Measurements from ENCODE around the gene DAZAP1.

DAZAP1 gene

GRCh38 chr19:1447504-1447903, 40.1 kb downstream of the DAZAP1 start:
- no peak for TF ChIP-seq CTCF (IDR thresholded peaks at IDR 0.05)
- no peak for TF ChIP-seq ZFX (IDR thresholded peaks at IDR 0.05; ENCODE audit: borderline replicate concordance)
- H3K27ac ChIP-seq = no peak overlapping the region

GRCh38 chr19:1447944-1448343, 40.6 kb downstream of the DAZAP1 start:
- TF ChIP-seq CTCF (IDR thresholded peaks at IDR 0.05) = no peak
- TF ChIP-seq ZFX (IDR thresholded peaks at IDR 0.05; ENCODE audit: borderline replicate concordance) = no peak
- H3K27ac ChIP-seq = no peak overlapping the region

- H3K27ac ChIP-seq = peak within 1 kb of the TSS; percentile 43
- no peak for TF ChIP-seq CTCF (IDR thresholded peaks at IDR 0.05)
Measured at GRCh38 chr19:1449467-1450442, 42.4 kb downstream of the DAZAP1 start, which contains the start of gene APC2. TSS of gene APC2 (plus strand) at chr19:1450121. CDS start at chr19:1453002, 2,881 bp downstream.

- TF ChIP-seq ZFX (IDR thresholded peaks at IDR 0.05; ENCODE audit: borderline replicate concordance) = no peak
- H3K27ac ChIP-seq = no peak overlapping the region
Measured at GRCh38 chr19:1450735-1451731, 43.6 kb downstream of the DAZAP1 start.

GRCh38 chr19:1451916-1452801, 44.8 kb downstream of the DAZAP1 start:
- TF ChIP-seq CTCF (IDR thresholded peaks at IDR 0.05) = no peak
- TF ChIP-seq ZFX (IDR thresholded peaks at IDR 0.05; ENCODE audit: borderline replicate concordance) = no peak

GRCh38 chr19:1452802-1453524, 45.6 kb downstream of the DAZAP1 start:
- TF ChIP-seq ZFX (IDR thresholded peaks at IDR 0.05; ENCODE audit: borderline replicate concordance) = no peak
- TF ChIP-seq CTCF (IDR thresholded peaks at IDR 0.05) = no peak
- peak overlapping the region; percentile 93 for H3K27ac ChIP-seq

More at GRCh38 chr19:1451916-1452801, 44.8 kb downstream of the DAZAP1 start:
- no peak overlapping the region for H3K27ac ChIP-seq

Measured in 22Rv1 (cell line).